Prostate gland (tissue), 2 donors: ENCODE measurements around the gene KCNJ12. TPM values are rescaled to one million over a fixed set of nuclear protein-coding genes. Genes with fewer than 3 reads are reported as not detected.

ENCODE experiments used
- DNase-seq: peaks from one replicate; pipeline ENCODE4 v3.0.0-alpha.2; 2019; ENCODE audit warnings: low spot score
- H3K27ac ChIP-seq, 2 donors: fragments of 200-600 bp; sonication (generic); 2 replicates each; pipeline ENCODE4 v1.5.1; 2017 to 2019
- H3K27me3 ChIP-seq: fragments of 200-600 bp; sonication (generic); replicated peaks from 2 replicates; pipeline ENCODE4 v1.5.1; 2019; ENCODE audit not compliant: insufficient read depth
- H3K36me3 ChIP-seq, 2 donors: fragments of 200-600 bp; sonication (generic); 1 replicate in 1 of 2; 2 replicates in 1 of 2; pipeline versions ENCODE4 v1.5.1 to v1.8.1; 2017 to 2019
- H3K4me1 ChIP-seq: fragments of 200-600 bp; sonication (generic); replicated peaks from 2 replicates; pipeline ENCODE4 v1.5.1; 2019
- H3K4me3 ChIP-seq, 2 donors: fragments of 200-600 bp; sonication (generic); 2 replicates each; pipeline ENCODE4 v1.5.1; 2017 to 2019
- H3K9me3 ChIP-seq: fragments of 200-600 bp; sonication (generic); 2 replicates; pipeline ENCODE4 v1.5.1; 2017
- CTCF ChIP-seq, 4 experiments: fragments of 200-600 bp in 2 of 4; fragments of 450-650 bp in 2 of 4; sonication (generic) in 2 of 4; IDR thresholded peaks; 1 replicate in 3 of 4; 2 replicates in 1 of 4; pipeline ENCODE4 v1.5.1; 2016 to 2019; ENCODE audit warnings: antibody characterized with exemption in 4 of 4, mild to moderate bottlenecking in 2 of 4, moderate library complexity in 2 of 4
- POLR2A ChIP-seq: fragments of 450-650 bp; IDR thresholded peaks from one replicate; pipeline ENCODE4 v1.6.1; 2016; ENCODE audit warnings: antibody characterized with exemption, mild to moderate bottlenecking
- POLR2AphosphoS5 ChIP-seq: sonication (generic); formaldehyde crosslinking; IDR thresholded peaks from one replicate; pipeline ENCODE4 v1.6.1; 2017; ENCODE audit warnings: antibody characterized with exemption
- WGBS: methylation state at CpG from one replicate; pipeline ENCODE4 v1.1.5; 2018; 5-methylcytosine and 5-hydroxymethylcytosine counted together
- intact Hi-C: fragments of 100-400 bp; cut with DNase I; formaldehyde crosslinking; loops from one replicate; pipeline ENCODE4 v1.14.2; 2022
- total RNA-seq, 2 donors: library from RNA; depleted of rRNA; stranded (reverse); fragments of >200 nt; gene quantifications; one replicate each; pipeline ENCODE4 v1.1.0, GENCODE V29; 2016

The KCNJ12 gene
- total RNA-seq, 2 donors from 2014 or later: 0.32 to 3.8 TPM

- no peaks in the 10 kb centered on the region for H3K36me3 ChIP-seq
- H3K27me3 ChIP-seq: no peaks in the 10 kb centered on the region
- DNase-seq: no peak
- 86% methylated on average over 7 of the region's 7 CpGs for WGBS
- no peak overlapping the region for H3K4me3 ChIP-seq
- no peaks in the 10 kb centered on the region for H3K9me3 ChIP-seq
- H3K4me1 ChIP-seq: no peaks in the 10 kb centered on the region
- no peak for TF ChIP-seq CTCF (IDR thresholded peaks at IDR 0.05)
- no peak for TF ChIP-seq POLR2AphosphoS5
- no peak for TF ChIP-seq POLR2A
- intact Hi-C loops: loop anchor here (10.0 kb wide), 1 partner anchor 50 kb away; no protein-coding TSS in a partner anchor
- no peak overlapping the region for H3K27ac ChIP-seq
These were observed 11.1 kb upstream of the KCNJ12 start for GRCh38 chr17:21365016-21365415.

GRCh38 chr17:21368545-21369246 is 7.5 kb upstream of the KCNJ12 start:
- WGBS: 86% methylated on average over 15 of the region's 15 CpGs
- no peak for TF ChIP-seq POLR2AphosphoS5
- no peak for TF ChIP-seq POLR2A
- TF ChIP-seq CTCF (IDR thresholded peaks at IDR 0.05): no peak
- no peaks in the 10 kb centered on the region for H3K27me3 ChIP-seq
- no peaks in the 10 kb centered on the region for H3K4me1 ChIP-seq
- DNase-seq: no peak
- no peaks in the 10 kb centered on the region for H3K36me3 ChIP-seq
- H3K9me3 ChIP-seq: no peaks in the 10 kb centered on the region
- no peak overlapping the region for H3K4me3 ChIP-seq
- H3K27ac ChIP-seq: no peak overlapping the region
- intact Hi-C loops: loop anchor here (10.0 kb wide), 1 partner anchor 46 kb away; no protein-coding TSS in a partner anchor

GRCh38 chr17:21369395-21369794 is 6.8 kb upstream of the KCNJ12 start:
- TF ChIP-seq POLR2A (no peak), CTCF (IDR thresholded peaks at IDR 0.05) (no peak), POLR2AphosphoS5 (no peak)
- no peaks in the 10 kb centered on the region for H3K27me3 ChIP-seq
- intact Hi-C loops: loop anchor here (10.0 kb wide), 1 partner anchor 45 kb away; no protein-coding TSS in a partner anchor
- no peaks in the 10 kb centered on the region for H3K9me3 ChIP-seq
- H3K4me3 ChIP-seq: no peak overlapping the region
- no peak overlapping the region for H3K27ac ChIP-seq
- WGBS: 96% methylated on average over 5 of the region's 5 CpGs
- no peaks in the 10 kb centered on the region for H3K4me1 ChIP-seq
- no peaks in the 10 kb centered on the region for H3K36me3 ChIP-seq
- DNase-seq: no peak

- Histone ChIP-seq H3K27ac (no peak overlapping the region), H3K4me1 (no peaks in the 10 kb centered on the region)
- intact Hi-C loops: no loop called here
These were observed 5.7 kb upstream of the KCNJ12 start for GRCh38 chr17:21370430-21370829.

More at GRCh38 chr17:21370430-21370829, 5.7 kb upstream of the KCNJ12 start:
- Histone ChIP-seq H3K9me3 (no peaks in the 10 kb centered on the region), H3K4me3 (no peak overlapping the region), H3K27me3 (no peaks in the 10 kb centered on the region), H3K36me3 (no peaks in the 10 kb centered on the region)
- no peak for TF ChIP-seq POLR2AphosphoS5
- TF ChIP-seq POLR2A: no peak
- TF ChIP-seq CTCF (IDR thresholded peaks at IDR 0.05): no peak
- 10% methylated on average over 6 of the region's 6 CpGs for WGBS
- DNase-seq: no peak
